Activated CD8-positive, alpha-beta memory T cell treated with anti-CD3 and anti-CD28 coated beads, Interleukin-2, amount 50 U/mL, for 1 hour (primary cell): ENCODE measurements around the gene USP6.
"Not testable (repeated sequence)": the region's sequence is repeated elsewhere in the genome, so short reads cannot be mapped to it uniquely, and the experiment has no call there.

ENCODE experiments used
- DNase-seq: peaks from one replicate; pipeline ENCODE4 v3.0.0-alpha.2; 2020; ENCODE audit errors: extremely low read depth

Gene USP6

GRCh38 chr17:5191541-5192417 is 75.9 kb downstream of the USP6 start, which contains the start of gene ZNF594:
ZNF594 (minus strand) TSS chr17:5191868; CDS start chr17:5184256, 7,612 bp downstream.
- peak; percentile 93 for DNase-seq

- no peak for DNase-seq
Observed at GRCh38 chr17:5194346-5194745, 78.5 kb downstream of the USP6 start.

GRCh38 chr17:5198472-5198871 is 82.6 kb downstream of the USP6 start:
- DNase-seq = no peak

- DNase-seq = no peak
Observed at GRCh38 chr17:5200360-5200759, 84.5 kb downstream of the USP6 start.

GRCh38 chr17:5201011-5201410 is 85.2 kb downstream of the USP6 start:
- no peak for DNase-seq

- no peak for DNase-seq
Observed at GRCh38 chr17:5203178-5203907, 87.5 kb downstream of the USP6 start.

GRCh38 chr17:5203908-5204294 is 88.1 kb downstream of the USP6 start:
- DNase-seq = no peak

GRCh38 chr17:5209396-5209795 is 93.6 kb downstream of the USP6 start:
- DNase-seq = no peak

- no peak for DNase-seq
Observed at GRCh38 chr17:5210091-5210490, 94.3 kb downstream of the USP6 start.

GRCh38 chr17:5210614-5211252 is 94.9 kb downstream of the USP6 start:
- no peak for DNase-seq

- no peak for DNase-seq
Observed at GRCh38 chr17:5211458-5211857, 95.6 kb downstream of the USP6 start.

- not testable (repeated sequence) for DNase-seq
Observed at GRCh38 chr17:5217562-5217961, 101.7 kb downstream of the USP6 start.

GRCh38 chr17:5219536-5219935 is 103.7 kb downstream of the USP6 start:
- no peak for DNase-seq

GRCh38 chr17:5220074-5220473 is 104.2 kb downstream of the USP6 start:
- DNase-seq = no peak

GRCh38 chr17:5221912-5222311 is 106.1 kb downstream of the USP6 start:
- not testable (repeated sequence) for DNase-seq
